ENCODE data around the gene FAM43B. TPM values are rescaled to one million over a fixed set of nuclear protein-coding genes. Genes with fewer than 3 reads are reported as not detected.
A peak's percentile ranks its signal among the peaks of the same experiment; 100 is the strongest.
"Not testable (repeated sequence)": the region's sequence is repeated elsewhere in the genome, so short reads cannot be mapped to it uniquely, and the experiment has no call there.

The FAM43B gene
- total RNA-seq (2014; rRNA removed), result 0.06 TPM in 1 of 2 replicates, not detected in the other
- polyA plus RNA-seq (2012), result 0.11 TPM

GRCh38 chr1:20551945-20552727 is at the start of gene FAM43B:
Gene FAM43B (plus strand): TSS chr1:20552573. CDS start chr1:20552974, 401 bp downstream.
- DNase-seq (ENCODE audit: low read depth), result no peak

- DNase-seq (ENCODE audit: low read depth), result no peak
These were observed 46.9 kb upstream of the FAM43B start for GRCh38 chr1:20505488-20505887.

GRCh38 chr1:20507248-20507563 is 45.2 kb upstream of the FAM43B start:
- DNase-seq (ENCODE audit: low read depth), result no peak

- DNase-seq (ENCODE audit: low read depth), result peak; percentile 88
These were observed 44.6 kb upstream of the FAM43B start, which contains the start of gene MUL1 for GRCh38 chr1:20507564-20508410. Gene MUL1 (minus strand): TSS chr1:20508151. CDS start chr1:20508024, 127 bp downstream.

- DNase-seq (ENCODE audit: low read depth), result no peak
These were observed 44.0 kb upstream of the FAM43B start for GRCh38 chr1:20508411-20508771.

GRCh38 chr1:20511518-20512428 is 40.6 kb upstream of the FAM43B start:
- peak; percentile 34 for DNase-seq (ENCODE audit: low read depth)

- DNase-seq (ENCODE audit: low read depth), result not testable (repeated sequence)
These were observed 32.6 kb upstream of the FAM43B start for GRCh38 chr1:20519609-20520262.

GRCh38 chr1:20521960-20522861 is 30.2 kb upstream of the FAM43B start:
- DNase-seq (ENCODE audit: low read depth), result peak; percentile 74

GRCh38 chr1:20526267-20526666 is 26.1 kb upstream of the FAM43B start:
- no peak for DNase-seq (ENCODE audit: low read depth)

GRCh38 chr1:20528221-20528620 is 24.2 kb upstream of the FAM43B start:
- no peak for DNase-seq (ENCODE audit: low read depth)

- no peak for DNase-seq (ENCODE audit: low read depth)
These were observed 22.1 kb upstream of the FAM43B start for GRCh38 chr1:20530306-20530705.

GRCh38 chr1:20530901-20531300 is 21.5 kb upstream of the FAM43B start:
- no peak for DNase-seq (ENCODE audit: low read depth)

- no peak for DNase-seq (ENCODE audit: low read depth)
These were observed 18.7 kb upstream of the FAM43B start for GRCh38 chr1:20533635-20534034.

- DNase-seq (ENCODE audit: low read depth), result no peak
These were observed 17.5 kb upstream of the FAM43B start for GRCh38 chr1:20534659-20535417.

- no peak for DNase-seq (ENCODE audit: low read depth)
These were observed 14.1 kb upstream of the FAM43B start for GRCh38 chr1:20538227-20538626.

GRCh38 chr1:20538760-20539551 is 13.4 kb upstream of the FAM43B start:
- no peak for DNase-seq (ENCODE audit: low read depth)

- DNase-seq (ENCODE audit: low read depth), result no peak
These were observed 12.1 kb upstream of the FAM43B start for GRCh38 chr1:20540281-20540680.

- no peak for DNase-seq (ENCODE audit: low read depth)
These were observed 5.7 kb upstream of the FAM43B start for GRCh38 chr1:20546637-20547036.
